ENCODE results near the gene DDN. TPM values are rescaled to one million over a fixed set of nuclear protein-coding genes. Genes with fewer than 3 reads are reported as not detected.

Gene DDN
- polyA plus RNA-seq, 1 of the 3 experiments (the other 2 are of a cell fraction) = 0.20 TPM

DNA sequence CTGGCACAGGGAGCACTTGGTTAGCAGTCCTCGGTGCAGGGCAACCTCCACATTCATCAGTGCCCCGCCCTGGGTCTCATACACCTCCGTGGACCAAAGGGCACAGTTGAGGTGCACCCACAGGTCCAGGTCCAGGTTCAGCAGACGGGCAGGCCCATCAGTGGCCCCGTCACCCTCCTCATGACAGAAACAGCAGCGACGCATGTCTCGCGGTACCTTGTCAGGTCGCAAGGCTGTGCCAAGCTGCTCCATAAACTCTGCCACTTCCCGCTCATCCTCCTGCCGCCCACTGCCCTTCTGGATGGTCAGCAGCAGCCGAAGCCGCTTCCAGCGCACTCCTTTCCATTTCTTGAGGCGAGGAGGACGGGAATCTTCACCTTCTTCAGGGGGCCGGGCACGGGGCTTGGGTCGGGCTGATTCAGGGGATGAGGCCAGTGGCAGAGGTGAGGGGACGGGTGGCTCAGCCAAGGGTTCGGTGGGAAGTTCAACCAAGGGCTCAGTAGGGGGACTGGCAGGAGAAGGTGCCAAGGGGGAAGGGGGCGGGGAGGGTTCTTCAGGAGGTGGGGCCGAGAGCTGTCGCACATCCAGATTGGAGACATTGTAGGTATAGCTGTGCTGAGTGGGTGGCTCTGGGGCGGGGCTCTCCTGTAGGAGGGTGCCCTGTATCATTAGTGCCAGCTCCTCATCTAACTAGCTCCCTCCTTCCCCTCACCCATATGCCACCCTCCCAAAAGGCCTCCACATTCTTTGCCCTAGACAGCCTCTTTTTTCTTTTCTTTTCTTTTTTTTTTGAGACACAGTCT is 27.7 kb upstream of the DDN start (continued):
- TF ChIP-seq, protein P1, sequence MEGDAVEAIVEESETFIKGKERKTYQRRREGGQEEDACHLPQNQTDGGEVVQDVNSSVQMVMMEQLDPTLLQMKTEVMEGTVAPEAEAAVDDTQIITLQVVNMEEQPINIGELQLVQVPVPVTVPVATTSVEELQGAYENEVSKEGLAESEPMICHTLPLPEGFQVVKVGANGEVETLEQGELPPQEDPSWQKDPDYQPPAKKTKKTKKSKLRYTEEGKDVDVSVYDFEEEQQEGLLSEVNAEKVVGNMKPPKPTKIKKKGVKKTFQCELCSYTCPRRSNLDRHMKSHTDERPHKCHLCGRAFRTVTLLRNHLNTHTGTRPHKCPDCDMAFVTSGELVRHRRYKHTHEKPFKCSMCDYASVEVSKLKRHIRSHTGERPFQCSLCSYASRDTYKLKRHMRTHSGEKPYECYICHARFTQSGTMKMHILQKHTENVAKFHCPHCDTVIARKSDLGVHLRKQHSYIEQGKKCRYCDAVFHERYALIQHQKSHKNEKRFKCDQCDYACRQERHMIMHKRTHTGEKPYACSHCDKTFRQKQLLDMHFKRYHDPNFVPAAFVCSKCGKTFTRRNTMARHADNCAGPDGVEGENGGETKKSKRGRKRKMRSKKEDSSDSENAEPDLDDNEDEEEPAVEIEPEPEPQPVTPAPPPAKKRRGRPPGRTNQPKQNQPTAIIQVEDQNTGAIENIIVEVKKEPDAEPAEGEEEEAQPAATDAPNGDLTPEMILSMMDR (IDR thresholded peaks at IDR 0.05) = no peak
- no peak for TF ChIP-seq NRF1 (IDR thresholded peaks at IDR 0.05; ENCODE audit: low read depth, low read length)
- no peak for TF ChIP-seq JUND (IDR thresholded peaks at IDR 0.05)

DNA sequence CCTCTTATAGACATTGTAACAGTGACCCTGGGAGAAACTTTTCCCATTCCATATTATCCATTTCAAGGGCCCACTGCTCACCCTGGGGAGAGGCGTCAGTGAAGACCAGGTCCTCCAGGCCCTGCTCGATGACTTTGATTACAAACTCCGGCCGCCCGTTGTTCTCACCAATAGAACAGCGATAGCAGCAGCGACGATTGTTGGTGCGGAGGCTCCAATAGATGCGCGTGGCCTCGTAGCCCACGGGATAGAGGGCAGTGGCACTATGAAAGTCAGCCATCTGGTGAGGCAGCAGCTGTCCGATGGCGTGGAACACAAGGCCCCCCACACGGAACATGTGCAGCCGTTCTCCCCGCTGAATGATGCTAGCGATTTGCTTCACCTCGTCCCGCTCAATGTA is 26.9 kb upstream of the DDN start:
- Histone ChIP-seq H3K36me3 (replicated peaks in 1 of 2; ENCODE audit: control insufficient read depth in 1 of 2, insufficient read depth in 2 of 2, low read length in 1 of 2) (peaks cover 48 to 89% of the 10 kb centered on the region in 2 experiments), H3K9ac (no peak overlapping the region), H3K27ac (ENCODE audit: low read depth in 2 of 2, low read length in 1 of 2) (no peak overlapping the region), H3K9me2 (no peaks in the 10 kb centered on the region), H2AFZ (ENCODE audit: low read depth) (no peak overlapping the region), H3K4me1 (ENCODE audit: control insufficient read depth in 1 of 2, insufficient read depth in 2 of 2, low read depth in 1 of 2, low read length in 1 of 2) (no peaks in the 10 kb centered on the region), H4K20me1 (ENCODE audit: insufficient read depth) (no peaks in the 10 kb centered on the region), H3K9me3 (no peaks in the 10 kb centered on the region), H3K79me2 (ENCODE audit: insufficient read depth) (no peaks in the 10 kb centered on the region), H3F3A (replicated peaks; ENCODE audit: insufficient read depth) (peaks cover 18% of the 10 kb centered on the region), H3K4me3 (ENCODE audit: low read depth in 2 of 2, low read length in 1 of 2) (no peak overlapping the region), H3K27me3 (ENCODE audit: insufficient read depth) (no peaks in the 10 kb centered on the region), H3K4me2 (no peak overlapping the region)
- POLR2A ChIA-PET = no interaction called here
- WGBS (ENCODE audit: low lambda C conversion rate) = over 99% methylated on average over 13 of the region's 21 CpGs
- CTCF ChIA-PET = interaction anchor here (0.6 to 1.1 kb wide), 2 partner anchors 17 to 38 kb away, joined by 3 read pairs; no protein-coding TSS in a partner anchor
- DNase-seq = no peak
- TF ChIP-seq, protein P2, sequence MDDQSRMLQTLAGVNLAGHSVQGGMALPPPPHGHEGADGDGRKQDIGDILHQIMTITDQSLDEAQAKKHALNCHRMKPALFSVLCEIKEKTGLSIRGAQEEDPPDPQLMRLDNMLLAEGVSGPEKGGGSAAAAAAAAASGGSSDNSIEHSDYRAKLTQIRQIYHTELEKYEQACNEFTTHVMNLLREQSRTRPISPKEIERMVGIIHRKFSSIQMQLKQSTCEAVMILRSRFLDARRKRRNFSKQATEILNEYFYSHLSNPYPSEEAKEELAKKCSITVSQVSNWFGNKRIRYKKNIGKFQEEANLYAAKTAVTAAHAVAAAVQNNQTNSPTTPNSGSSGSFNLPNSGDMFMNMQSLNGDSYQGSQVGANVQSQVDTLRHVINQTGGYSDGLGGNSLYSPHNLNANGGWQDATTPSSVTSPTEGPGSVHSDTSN (IDR thresholded peaks at IDR 0.05) = no peak
- TF ChIP-seq SIN3A (IDR thresholded peaks at IDR 0.05; ENCODE audit: borderline replicate concordance, low read depth, low read length) (no peak), YY1 (IDR thresholded peaks at IDR 0.05; ENCODE audit: low read depth) (no peak), RCOR1 (IDR thresholded peaks at IDR 0.05; ENCODE audit: low read length) (no peak), RXRA (IDR thresholded peaks at IDR 0.05; ENCODE audit: borderline replicate concordance, low read depth) (no peak), ELF1 (IDR thresholded peaks at IDR 0.05) (no peak), GABPA (IDR thresholded peaks at IDR 0.05; ENCODE audit: low read depth) (no peak), TEAD4 (IDR thresholded peaks at IDR 0.05; ENCODE audit: borderline replicate concordance, insufficient read depth) (no peak), TCF12 (IDR thresholded peaks at IDR 0.05) (no peak), GATA2 (CRISPR knock-in tag; IDR thresholded peaks at IDR 0.05) (no peak), TAF1 (IDR thresholded peaks at IDR 0.05; ENCODE audit: borderline replicate concordance, low read depth, low read length) (no peak), JUND (IDR thresholded peaks at IDR 0.05) (no peak), POLR2AphosphoS5 (IDR thresholded peaks at IDR 0.05; ENCODE audit: low read depth, low read length) (no peak), EZH2phosphoT487 (IDR thresholded peaks at IDR 0.05; ENCODE audit: borderline replicate concordance, low read depth) (no peak), RAD21 (IDR thresholded peaks at IDR 0.05; ENCODE audit: low read length) (no peak), CHD2 (IDR thresholded peaks at IDR 0.05; ENCODE audit: low read length, partially characterized antibody) (no peak)
- TF ChIP-seq, protein P3, sequence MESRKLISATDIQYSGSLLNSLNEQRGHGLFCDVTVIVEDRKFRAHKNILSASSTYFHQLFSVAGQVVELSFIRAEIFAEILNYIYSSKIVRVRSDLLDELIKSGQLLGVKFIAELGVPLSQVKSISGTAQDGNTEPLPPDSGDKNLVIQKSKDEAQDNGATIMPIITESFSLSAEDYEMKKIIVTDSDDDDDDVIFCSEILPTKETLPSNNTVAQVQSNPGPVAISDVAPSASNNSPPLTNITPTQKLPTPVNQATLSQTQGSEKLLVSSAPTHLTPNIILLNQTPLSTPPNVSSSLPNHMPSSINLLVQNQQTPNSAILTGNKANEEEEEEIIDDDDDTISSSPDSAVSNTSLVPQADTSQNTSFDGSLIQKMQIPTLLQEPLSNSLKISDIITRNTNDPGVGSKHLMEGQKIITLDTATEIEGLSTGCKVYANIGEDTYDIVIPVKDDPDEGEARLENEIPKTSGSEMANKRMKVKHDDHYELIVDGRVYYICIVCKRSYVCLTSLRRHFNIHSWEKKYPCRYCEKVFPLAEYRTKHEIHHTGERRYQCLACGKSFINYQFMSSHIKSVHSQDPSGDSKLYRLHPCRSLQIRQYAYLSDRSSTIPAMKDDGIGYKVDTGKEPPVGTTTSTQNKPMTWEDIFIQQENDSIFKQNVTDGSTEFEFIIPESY (IDR thresholded peaks at IDR 0.05; ENCODE audit: borderline replicate concordance, low read depth) = no peak
- TF ChIP-seq, protein P4, sequence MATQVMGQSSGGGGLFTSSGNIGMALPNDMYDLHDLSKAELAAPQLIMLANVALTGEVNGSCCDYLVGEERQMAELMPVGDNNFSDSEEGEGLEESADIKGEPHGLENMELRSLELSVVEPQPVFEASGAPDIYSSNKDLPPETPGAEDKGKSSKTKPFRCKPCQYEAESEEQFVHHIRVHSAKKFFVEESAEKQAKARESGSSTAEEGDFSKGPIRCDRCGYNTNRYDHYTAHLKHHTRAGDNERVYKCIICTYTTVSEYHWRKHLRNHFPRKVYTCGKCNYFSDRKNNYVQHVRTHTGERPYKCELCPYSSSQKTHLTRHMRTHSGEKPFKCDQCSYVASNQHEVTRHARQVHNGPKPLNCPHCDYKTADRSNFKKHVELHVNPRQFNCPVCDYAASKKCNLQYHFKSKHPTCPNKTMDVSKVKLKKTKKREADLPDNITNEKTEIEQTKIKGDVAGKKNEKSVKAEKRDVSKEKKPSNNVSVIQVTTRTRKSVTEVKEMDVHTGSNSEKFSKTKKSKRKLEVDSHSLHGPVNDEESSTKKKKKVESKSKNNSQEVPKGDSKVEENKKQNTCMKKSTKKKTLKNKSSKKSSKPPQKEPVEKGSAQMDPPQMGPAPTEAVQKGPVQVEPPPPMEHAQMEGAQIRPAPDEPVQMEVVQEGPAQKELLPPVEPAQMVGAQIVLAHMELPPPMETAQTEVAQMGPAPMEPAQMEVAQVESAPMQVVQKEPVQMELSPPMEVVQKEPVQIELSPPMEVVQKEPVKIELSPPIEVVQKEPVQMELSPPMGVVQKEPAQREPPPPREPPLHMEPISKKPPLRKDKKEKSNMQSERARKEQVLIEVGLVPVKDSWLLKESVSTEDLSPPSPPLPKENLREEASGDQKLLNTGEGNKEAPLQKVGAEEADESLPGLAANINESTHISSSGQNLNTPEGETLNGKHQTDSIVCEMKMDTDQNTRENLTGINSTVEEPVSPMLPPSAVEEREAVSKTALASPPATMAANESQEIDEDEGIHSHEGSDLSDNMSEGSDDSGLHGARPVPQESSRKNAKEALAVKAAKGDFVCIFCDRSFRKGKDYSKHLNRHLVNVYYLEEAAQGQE (IDR thresholded peaks at IDR 0.05; ENCODE audit: low read depth, low read length) = no peak
- TF ChIP-seq, protein P5, sequence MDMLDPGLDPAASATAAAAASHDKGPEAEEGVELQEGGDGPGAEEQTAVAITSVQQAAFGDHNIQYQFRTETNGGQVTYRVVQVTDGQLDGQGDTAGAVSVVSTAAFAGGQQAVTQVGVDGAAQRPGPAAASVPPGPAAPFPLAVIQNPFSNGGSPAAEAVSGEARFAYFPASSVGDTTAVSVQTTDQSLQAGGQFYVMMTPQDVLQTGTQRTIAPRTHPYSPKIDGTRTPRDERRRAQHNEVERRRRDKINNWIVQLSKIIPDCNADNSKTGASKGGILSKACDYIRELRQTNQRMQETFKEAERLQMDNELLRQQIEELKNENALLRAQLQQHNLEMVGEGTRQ (IDR thresholded peaks at IDR 0.05; ENCODE audit: borderline replicate concordance, low read depth, low read length) = no peak
- TF ChIP-seq, protein P6, sequence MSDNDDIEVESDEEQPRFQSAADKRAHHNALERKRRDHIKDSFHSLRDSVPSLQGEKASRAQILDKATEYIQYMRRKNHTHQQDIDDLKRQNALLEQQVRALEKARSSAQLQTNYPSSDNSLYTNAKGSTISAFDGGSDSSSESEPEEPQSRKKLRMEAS (IDR thresholded peaks at IDR 0.05; ENCODE audit: low read depth) = no peak
